ENCODE data around the gene PPP2R3A. TPM values are rescaled to one million over a fixed set of nuclear protein-coding genes. Genes with fewer than 3 reads are reported as not detected.
A peak's percentile ranks its signal among the peaks of the same experiment; 100 is the strongest.
"Not testable (repeated sequence)": the region's sequence is repeated elsewhere in the genome, so short reads cannot be mapped to it uniquely, and the experiment has no call there.

Gene PPP2R3A
- total RNA-seq, 4 donors from 2014 or later: 34.7 to 73.4 (median 38.8) TPM

DNA sequence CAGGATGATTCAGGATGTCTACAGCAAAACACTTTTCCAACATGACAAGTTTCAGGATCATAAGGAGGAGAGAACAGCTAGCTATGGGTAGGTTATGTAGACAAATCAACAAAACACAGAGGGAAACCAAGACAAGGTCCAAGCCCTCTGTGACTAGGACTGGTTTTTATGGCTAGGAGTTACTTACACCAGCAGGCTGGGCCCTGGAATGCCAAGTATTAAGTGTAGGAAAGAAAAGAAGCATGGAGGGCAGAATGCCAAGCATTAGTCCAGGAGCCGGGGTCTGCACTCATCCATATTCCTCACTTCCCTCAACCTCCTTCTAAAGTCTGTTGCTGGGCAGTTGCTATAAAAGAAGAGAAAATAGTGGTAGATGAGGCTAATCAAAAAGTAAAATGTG, 35.3 kb upstream of the PPP2R3A start:
- no peaks in the 10 kb centered on the region for H3K36me3 ChIP-seq
- TF ChIP-seq POLR2AphosphoS5 (IDR thresholded peaks at IDR 0.05): no peak
- no peak for TF ChIP-seq POLR2A (IDR thresholded peaks at IDR 0.05)
- TF ChIP-seq, protein P1, sequence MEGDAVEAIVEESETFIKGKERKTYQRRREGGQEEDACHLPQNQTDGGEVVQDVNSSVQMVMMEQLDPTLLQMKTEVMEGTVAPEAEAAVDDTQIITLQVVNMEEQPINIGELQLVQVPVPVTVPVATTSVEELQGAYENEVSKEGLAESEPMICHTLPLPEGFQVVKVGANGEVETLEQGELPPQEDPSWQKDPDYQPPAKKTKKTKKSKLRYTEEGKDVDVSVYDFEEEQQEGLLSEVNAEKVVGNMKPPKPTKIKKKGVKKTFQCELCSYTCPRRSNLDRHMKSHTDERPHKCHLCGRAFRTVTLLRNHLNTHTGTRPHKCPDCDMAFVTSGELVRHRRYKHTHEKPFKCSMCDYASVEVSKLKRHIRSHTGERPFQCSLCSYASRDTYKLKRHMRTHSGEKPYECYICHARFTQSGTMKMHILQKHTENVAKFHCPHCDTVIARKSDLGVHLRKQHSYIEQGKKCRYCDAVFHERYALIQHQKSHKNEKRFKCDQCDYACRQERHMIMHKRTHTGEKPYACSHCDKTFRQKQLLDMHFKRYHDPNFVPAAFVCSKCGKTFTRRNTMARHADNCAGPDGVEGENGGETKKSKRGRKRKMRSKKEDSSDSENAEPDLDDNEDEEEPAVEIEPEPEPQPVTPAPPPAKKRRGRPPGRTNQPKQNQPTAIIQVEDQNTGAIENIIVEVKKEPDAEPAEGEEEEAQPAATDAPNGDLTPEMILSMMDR (IDR thresholded peaks at IDR 0.05): no peak
- no peak for DNase-seq
- H3K27ac ChIP-seq: peak overlapping the region in 3 of 4 donors; percentile 18 to 35 (median 32)
- intact Hi-C loops (cut with DNase I; ENCODE audit: low total_unique reads): no loop called here
- peaks cover 0 to 10% (median 7%) of the 10 kb centered on the region in 4 donors for H3K4me1 ChIP-seq
- H3K9me3 ChIP-seq: no peaks in the 10 kb centered on the region
- 40 to 67% methylated on average over 1 of the region's 1 CpG for WGBS, 2 donors (ENCODE audit: low coverage in 1 of 2)
- H3K27me3 ChIP-seq: no peaks in the 10 kb centered on the region
- in situ Hi-C loops (cut with MboI; ENCODE audit: low pct_ligation_motif_present in 1 of 4, low pct_unique_long_range_greater_than_20kb in 1 of 4, low sequenced_read_pairs in 3 of 4): no loop called here
- no peak overlapping the region for H3K4me3 ChIP-seq

DNA sequence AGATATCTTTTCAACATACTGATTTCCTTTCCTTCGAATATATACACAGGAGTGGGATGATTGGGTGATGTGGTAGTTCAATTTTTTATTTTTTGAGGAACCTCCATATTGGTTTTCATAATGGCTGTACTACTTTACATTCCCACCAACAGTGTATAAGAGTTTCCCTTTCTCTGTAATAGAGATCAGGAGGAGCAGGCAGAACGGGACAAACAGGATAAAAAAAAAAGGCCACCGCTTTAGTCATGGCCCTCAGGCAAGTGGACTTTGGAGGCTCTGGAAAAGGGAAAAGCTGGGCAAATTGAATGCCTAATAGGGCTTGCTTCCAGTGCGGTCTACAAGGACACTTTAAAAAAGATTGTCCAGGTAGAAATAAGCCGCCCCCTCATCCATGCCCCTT, 30.4 kb upstream of the PPP2R3A start:
- H3K36me3 ChIP-seq; intact Hi-C loops (cut with DNase I; ENCODE audit: low total_unique reads); H3K4me3 ChIP-seq; H3K4me1 ChIP-seq; DNase-seq; in situ Hi-C loops (cut with MboI; ENCODE audit: low pct_ligation_motif_present in 1 of 4, low pct_unique_long_range_greater_than_20kb in 1 of 4, low sequenced_read_pairs in 3 of 4); H3K27me3 ChIP-seq; H3K9me3 ChIP-seq; H3K27ac ChIP-seq: not testable (repeated sequence)
- WGBS, 2 donors (ENCODE audit: low coverage in 1 of 2): 76 to 85% methylated on average over 4 to 5 of the region's 5 CpGs

DNA sequence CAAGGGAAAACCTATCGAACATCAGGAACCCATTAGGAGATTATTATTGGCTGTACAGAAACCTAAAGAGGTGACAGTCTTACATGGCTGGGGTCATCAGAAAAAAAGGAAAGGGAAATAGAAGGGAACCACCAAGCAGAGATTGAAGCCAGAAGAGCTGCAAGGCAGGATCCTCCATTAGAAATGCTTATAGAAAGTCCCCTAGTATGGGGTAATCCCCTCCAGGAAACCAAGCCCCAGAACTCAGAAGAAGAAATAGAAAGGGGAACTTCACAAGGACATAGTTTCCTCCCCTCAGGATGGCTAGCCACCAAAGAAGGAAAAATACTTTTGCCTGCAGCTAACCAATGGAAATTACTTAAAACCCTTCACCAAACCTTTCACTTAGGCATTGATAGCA, 27.8 kb upstream of the PPP2R3A start:
- intact Hi-C loops (cut with DNase I; ENCODE audit: low total_unique reads); H3K4me1 ChIP-seq; H3K4me3 ChIP-seq; DNase-seq; in situ Hi-C loops (cut with MboI; ENCODE audit: low pct_ligation_motif_present in 1 of 4, low pct_unique_long_range_greater_than_20kb in 1 of 4, low sequenced_read_pairs in 3 of 4); H3K36me3 ChIP-seq; H3K27me3 ChIP-seq; H3K9me3 ChIP-seq; H3K27ac ChIP-seq: not testable (repeated sequence)
- 75 to 95% methylated on average over 1 of the region's 1 CpG for WGBS, 2 donors (ENCODE audit: low coverage in 1 of 2)

DNA sequence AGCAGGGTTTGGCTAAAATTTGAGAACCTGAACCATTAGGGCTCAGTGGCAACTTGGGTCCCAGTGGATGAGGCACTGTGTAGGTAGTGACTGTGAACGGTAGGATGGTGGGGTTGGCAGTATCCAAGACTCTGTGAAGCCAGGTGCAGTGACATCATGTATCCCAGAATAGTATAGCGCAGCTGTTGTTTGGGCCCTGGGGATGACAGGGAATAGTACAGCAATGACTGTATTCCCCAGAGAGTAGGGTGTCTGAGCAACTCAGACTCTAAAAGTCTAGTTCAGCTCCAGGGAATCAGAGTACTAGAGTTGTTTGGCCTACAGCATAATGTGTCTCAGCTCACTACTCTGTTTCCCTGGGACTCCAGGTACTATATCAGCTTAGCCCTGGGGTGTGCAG, 20.7 kb upstream of the PPP2R3A start:
- H3K4me1 ChIP-seq: no peaks in the 10 kb centered on the region
- H3K4me3 ChIP-seq: no peak overlapping the region
- H3K27me3 ChIP-seq: peaks cover 11% of the 10 kb centered on the region
- TF ChIP-seq POLR2A (IDR thresholded peaks at IDR 0.05) (no peak), POLR2AphosphoS5 (IDR thresholded peaks at IDR 0.05) (no peak), EP300 (IDR thresholded peaks at IDR 0.05; ENCODE audit: low read depth) (no peak)
- TF ChIP-seq, protein P1 (IDR thresholded peaks at IDR 0.05): no peak
- H3K9me3 ChIP-seq: peaks cover 0 to 3% of the 10 kb centered on the region in 2 donors
- DNase-seq: no peak
- in situ Hi-C loops (cut with MboI; ENCODE audit: low pct_ligation_motif_present in 1 of 4, low pct_unique_long_range_greater_than_20kb in 1 of 4, low sequenced_read_pairs in 3 of 4): no loop called here
- no peaks in the 10 kb centered on the region for H3K36me3 ChIP-seq
- intact Hi-C loops (cut with DNase I; ENCODE audit: low total_unique reads): no loop called here
- H3K27ac ChIP-seq: no peak overlapping the region
- 70 to 90% methylated on average over 2 of the region's 2 CpGs for WGBS, 2 donors (ENCODE audit: low coverage in 1 of 2)

DNA sequence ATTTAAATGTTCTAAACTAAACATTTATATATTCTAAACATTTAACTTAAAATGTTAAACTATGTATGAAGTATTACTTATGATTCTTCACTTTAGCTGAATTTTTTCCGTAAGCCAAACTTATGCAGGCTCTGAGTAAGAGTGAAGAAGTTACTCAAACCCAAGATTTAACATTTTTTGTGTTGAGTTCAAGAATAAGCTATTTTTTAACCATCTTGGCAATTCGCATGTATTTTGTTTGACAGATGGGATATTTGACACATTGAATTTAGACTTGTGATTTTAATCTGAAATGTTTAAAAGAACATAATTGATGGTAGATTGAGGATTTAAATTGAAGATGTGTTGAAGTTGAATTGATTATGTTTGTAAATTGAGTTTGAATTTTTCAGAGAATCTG, 14.6 kb upstream of the PPP2R3A start:
- no peaks in the 10 kb centered on the region for H3K36me3 ChIP-seq
- no peaks in the 10 kb centered on the region for H3K4me1 ChIP-seq
- in situ Hi-C loops (cut with MboI; ENCODE audit: low pct_ligation_motif_present in 1 of 4, low pct_unique_long_range_greater_than_20kb in 1 of 4, low sequenced_read_pairs in 3 of 4) (no loop called here), intact Hi-C loops (cut with DNase I; ENCODE audit: low total_unique reads) (loop anchor here (10.0 kb wide), 1 partner anchor 94 kb away; no protein-coding TSS in a partner anchor)
- 69 to 76% methylated on average over 2 of the region's 2 CpGs for WGBS, 2 donors (ENCODE audit: low coverage in 1 of 2)
- no peak for TF ChIP-seq POLR2AphosphoS5 (IDR thresholded peaks at IDR 0.05)
- TF ChIP-seq, protein P1 (IDR thresholded peaks at IDR 0.05): no peak
- TF ChIP-seq POLR2A (IDR thresholded peaks at IDR 0.05): no peak
- TF ChIP-seq EP300 (IDR thresholded peaks at IDR 0.05; ENCODE audit: low read depth): no peak
- no peak overlapping the region for H3K27ac ChIP-seq
- H3K9me3 ChIP-seq: peaks cover 0 to 5% of the 10 kb centered on the region in 2 donors
- DNase-seq: no peak
- no peaks in the 10 kb centered on the region for H3K27me3 ChIP-seq
- no peak overlapping the region for H3K4me3 ChIP-seq

Data from transverse colon (tissue), 4 donors.